Hematopoietic multipotent progenitor cell treated with erythropoietin and hydrocortisone succinate and interleukin-3 and kit ligand, for 6 days (in vitro differentiated cells): ENCODE measurements around the gene ARNT2.

Experiments
- DNase-seq: peaks from one replicate; pipeline ENCODE4 v3.0.0-alpha.2; 2015

ARNT2 gene

GRCh38 chr15:80525853-80526252 lies 121.7 kb downstream of the ARNT2 start:
- DNase-seq, result no peak

DNA sequence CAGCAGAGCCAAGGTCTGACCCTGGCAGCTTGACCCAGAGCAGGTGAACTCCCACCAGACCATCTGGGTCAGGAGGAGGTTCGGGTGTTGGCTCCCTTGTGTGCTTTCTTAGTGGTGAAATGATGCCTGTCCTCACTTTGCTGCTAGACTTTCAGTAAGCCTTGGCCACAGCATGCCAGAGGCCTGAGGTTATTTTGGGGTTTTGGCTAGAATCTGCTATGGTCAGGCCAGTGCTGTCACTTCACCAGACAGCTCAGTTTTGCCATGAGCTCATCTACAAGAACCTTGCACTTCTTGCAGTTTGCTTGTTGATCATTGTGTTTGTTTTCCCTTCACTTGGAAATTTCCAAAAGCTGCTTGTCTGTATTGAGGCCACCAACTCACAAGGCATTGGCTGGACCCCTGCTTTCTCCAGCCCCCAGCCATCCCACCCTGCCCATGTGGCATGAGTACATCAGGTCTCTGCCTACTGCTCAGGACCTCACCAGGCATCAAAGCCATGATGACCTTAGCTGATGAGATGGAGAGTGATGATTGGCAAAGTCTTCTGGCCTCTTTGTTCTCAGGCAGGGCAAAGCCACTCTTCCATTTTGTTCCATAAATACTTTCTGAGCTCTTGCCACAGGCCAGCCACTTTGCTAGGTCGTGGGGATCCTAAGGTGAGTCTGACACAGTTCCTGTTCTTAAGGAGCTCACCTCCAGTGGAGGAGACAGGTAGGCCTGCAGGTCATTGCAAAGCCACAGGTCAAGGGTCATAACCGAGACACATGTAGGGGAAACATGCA lies 122.6 kb downstream of the ARNT2 start:
- DNase-seq, result no peak

DNA sequence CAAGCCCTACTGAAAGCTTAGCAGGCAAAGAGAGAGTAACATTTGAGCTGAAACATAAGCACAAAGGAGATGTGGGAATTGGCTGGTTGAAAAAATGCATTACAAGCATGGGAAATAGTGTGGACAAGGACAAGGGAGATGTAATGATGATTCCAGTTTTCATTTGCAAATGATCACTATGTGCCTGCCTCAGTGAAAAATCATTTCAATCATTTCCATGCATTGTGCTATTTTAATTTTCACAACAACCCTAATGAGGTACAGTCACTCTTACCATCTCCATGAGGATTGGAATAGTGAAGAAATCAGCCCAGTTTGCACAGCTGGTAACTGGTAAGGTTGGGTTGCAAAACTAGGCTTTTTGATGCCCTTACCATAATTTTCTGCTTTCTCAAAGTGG lies 123.2 kb downstream of the ARNT2 start:
- DNase-seq, result no peak

- DNase-seq, result no peak
Observed at GRCh38 chr15:80527961-80528360, 123.8 kb downstream of the ARNT2 start.

DNA sequence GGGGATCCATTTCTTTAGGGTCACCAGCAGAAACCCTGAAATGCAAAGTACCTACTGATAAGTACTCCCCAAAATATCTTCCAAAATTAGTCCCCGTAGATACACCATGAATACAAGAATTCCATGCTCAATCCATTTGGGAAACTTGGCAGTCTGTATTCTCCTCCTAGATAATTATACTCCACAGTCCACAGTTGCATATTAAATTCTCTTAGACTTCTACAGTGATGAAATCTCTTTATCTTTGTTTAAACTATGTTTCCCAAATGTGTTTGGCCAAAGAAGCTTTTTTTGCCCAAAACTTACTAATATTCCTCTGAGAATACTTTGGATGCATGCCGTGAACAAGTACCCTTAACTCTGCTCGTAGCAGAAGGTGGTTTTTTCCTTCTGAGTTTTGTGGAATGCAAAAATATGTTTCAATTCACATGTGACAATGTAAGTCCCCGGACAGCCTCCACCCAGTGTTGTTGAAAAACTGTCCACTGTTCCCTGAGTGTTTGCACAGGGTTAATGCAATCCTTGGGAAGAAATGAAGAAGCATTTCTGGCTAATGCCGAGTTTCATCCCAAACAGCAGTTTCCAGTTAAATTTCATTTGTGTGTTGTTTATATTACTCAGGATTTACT lies 126.7 kb downstream of the ARNT2 start:
- no peak for DNase-seq

- DNase-seq, result no peak
Observed at GRCh38 chr15:80531388-80531787, 127.2 kb downstream of the ARNT2 start.

DNA sequence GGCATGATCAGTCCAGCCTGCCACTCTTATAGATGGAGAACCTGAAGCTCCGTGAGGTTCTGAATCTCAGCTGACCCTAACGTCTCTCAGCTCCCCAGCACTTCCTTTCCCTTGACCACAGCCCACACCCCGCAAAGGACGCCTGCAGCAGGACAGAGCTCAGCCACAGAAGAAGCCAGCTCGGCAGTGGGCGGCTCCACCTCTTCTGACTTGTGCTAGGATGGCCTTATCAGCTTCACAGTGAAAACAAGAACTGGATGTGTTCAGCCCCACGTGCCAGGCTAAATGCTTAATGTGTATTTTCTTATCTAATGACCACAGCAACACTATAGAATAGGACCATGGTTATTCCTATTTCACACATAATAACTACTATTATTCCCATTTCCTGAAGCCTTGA lies 127.6 kb downstream of the ARNT2 start:
- peak; percentile 77 for DNase-seq

GRCh38 chr15:80533790-80534333 lies 129.7 kb downstream of the ARNT2 start:
- no peak for DNase-seq

DNA sequence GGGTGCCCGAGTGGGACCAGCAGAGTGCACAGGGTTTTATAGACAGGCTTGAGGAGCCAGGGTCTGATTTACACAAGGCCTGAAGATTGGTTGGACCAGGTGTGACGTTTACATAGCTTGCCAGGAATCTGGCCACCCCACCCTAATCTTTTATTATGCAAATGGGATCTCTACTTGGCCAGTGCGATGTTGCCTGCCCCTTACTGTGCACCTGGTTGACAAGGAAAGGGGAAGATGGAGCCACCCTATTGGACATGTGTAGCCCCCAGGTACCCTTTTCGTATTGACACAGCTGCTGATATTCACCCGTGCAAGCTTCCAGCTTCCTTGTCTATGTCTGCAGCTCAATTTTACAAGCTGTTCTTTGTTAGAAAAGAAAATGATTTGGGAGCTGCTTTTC lies 132.0 kb downstream of the ARNT2 start:
- DNase-seq, result no peak

DNA sequence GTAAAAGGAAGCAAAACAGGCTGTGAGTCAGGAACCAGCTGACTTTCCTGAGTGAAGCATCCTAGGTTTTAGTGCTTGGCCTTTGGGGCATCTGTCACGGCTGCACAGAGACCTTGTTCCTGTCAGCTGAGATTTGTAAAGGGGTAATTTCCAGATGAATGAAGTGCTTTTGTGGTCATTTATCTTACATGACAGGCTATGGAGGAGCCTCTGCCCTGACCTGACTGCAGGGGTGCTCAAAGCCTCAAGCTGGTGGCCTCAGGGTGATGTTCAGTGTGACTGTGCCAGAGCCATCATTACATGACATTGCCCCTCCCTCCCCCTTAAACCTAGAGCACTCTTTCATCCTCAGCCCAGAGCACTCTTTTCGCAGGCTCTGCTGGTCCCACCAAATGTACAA lies 132.5 kb downstream of the ARNT2 start:
- no peak for DNase-seq

- DNase-seq, result no peak
Observed at GRCh38 chr15:80545078-80545477, 140.9 kb downstream of the ARNT2 start.

GRCh38 chr15:80547264-80547663 lies 143.1 kb downstream of the ARNT2 start:
- DNase-seq, result no peak

GRCh38 chr15:80549191-80549590 lies 145.0 kb downstream of the ARNT2 start:
- DNase-seq, result no peak

DNA sequence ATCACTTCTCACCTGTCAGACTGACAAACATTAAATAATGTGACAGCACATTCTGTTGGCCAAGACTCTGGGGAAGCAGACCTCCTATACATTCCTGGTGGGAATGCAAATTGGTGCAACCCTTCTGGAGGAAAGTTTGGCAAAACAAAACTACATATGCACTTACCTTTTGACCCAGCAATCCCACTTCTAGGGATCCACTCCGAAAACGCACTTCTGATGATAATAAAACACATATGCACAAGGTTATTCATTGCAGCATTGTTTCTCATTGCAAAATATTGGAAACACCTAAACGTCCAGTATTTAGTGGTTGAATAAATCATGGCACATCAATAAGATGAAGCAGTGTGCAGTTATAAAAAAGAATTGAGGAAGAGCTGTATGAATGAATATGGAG lies 145.5 kb downstream of the ARNT2 start:
- no peak for DNase-seq

- DNase-seq, result peak; percentile 7
Observed at GRCh38 chr15:80550219-80550907, 146.2 kb downstream of the ARNT2 start.

- peak; percentile 13 for DNase-seq
Observed at GRCh38 chr15:80550908-80551260, 146.7 kb downstream of the ARNT2 start.

DNA sequence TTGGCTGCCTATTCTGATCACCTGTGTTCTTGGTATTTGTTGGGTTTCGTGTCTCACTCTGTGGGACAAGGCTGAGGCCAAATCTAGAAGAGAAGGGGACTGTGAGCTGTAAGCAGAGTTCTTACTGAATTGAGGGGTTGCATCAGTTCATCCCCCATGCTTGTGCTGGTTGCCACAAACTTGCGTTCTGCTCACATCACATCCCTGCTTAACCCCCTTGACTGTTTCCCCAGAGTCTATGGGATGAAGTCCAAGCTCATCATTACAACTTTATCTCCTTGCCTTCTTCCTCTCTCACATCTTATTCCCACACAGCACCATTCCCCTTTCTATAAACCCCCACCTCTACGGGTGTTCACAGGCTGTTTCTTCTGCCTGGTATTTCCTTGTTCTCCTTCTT lies 147.2 kb downstream of the ARNT2 start:
- no peak for DNase-seq

- DNase-seq, result no peak
Observed at GRCh38 chr15:80554560-80554959, 150.4 kb downstream of the ARNT2 start.

DNA sequence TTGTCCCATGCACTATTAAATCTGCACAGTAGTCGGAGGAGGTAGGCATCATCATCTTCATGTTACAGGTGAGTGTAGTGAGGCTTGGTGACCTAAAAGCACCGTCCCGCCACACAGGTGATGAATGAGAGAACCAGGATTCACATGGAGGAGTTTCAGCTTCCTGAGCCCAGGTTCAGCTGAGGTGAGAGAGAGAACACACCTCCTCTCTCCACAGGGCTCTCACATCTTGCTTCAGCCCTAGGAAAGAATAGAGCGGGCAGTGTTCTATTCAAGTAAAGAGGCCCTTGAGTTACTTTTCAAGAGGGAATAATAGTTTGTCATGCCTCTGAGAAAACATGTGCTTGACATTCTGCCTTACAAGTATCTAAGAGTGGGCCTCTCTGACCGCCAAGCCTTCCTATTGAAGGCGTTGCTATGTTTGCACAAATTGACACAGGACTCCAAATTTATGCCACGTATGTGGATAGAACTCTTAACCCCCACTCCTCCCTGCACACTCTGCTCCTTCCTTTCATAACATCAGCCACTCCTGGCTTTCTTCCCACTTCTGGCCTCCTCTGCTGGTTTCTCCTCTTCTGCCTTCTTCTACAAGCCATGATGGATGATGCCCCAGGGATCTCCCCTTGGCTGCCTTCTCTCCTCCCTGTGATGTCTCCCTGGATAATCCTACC lies 152.6 kb downstream of the ARNT2 start:
- no peak for DNase-seq

DNA sequence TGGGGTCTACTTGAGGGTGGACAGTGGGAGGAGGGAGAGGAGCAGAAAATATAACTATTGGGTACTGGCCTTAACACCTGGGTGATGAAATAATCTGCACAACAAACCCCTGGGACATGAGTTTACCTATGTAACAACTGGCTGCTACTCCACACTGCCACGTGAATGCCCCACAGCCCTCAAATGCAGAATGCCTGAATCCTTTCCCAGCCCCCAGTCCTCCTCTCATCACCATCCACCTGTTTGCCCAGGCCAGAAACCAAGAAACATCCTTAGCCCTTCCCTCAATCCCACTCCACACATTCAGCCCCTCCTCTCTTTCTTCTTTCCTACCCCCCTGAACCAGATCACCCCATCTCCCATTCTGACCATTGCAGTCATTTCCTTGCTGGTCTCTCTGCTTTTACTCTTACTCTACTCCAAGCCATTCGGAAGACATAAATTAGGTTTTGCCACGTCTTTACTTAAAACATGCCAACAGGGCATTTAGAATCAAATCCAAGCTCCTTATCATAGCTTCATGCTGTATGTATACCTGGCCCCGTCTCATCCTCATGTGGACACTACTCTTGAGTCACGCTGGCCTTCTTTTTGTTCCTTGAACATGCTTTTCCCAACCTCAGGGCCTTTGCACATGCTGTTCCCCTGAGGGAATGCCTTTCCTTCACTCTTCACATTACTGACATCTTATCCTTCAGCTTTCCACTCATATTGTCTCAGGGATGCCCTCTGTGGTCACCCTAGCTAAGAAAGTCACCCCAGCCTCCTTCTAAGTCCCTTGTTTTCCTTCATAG lies 153.5 kb downstream of the ARNT2 start:
- no peak for DNase-seq

GRCh38 chr15:80558631-80559319 lies 154.6 kb downstream of the ARNT2 start:
- no peak for DNase-seq

- DNase-seq, result peak; percentile 22
Observed at GRCh38 chr15:80559320-80559693, 155.1 kb downstream of the ARNT2 start.
